ENCODE results near the gene LCOR.

The LCOR gene

DNA sequence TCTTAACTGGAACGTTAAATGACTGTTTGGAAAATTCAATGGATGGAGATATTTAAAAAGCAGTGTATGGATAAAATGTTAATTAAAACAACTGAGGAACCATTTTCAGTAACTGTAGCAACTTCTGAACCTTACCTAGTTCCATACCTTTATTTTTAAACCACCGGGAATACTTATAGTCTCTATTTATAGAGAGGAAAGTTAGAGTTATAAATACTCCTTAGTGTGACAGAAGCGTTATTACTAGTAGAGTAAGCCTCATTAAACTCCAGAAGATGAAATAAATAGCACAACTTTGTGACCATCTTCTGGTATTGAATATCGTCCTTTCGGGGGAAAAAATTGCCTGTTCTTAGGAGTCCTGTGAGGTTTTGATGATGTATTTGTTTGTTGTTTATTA lies 114.9 kb downstream of the LCOR start:
- ATAC-seq (ENCODE audit: low read depth) (no peak), DNase-seq (ENCODE audit: low spot score) (no peak)
- Histone ChIP-seq H3K9me3 (ENCODE audit: severe bottlenecking) (peaks cover 4% of the 10 kb centered on the region), H3K36me3 (ENCODE audit: low read depth) (peaks cover 42% of the 10 kb centered on the region), H3K27ac (ENCODE audit: poor library complexity, severe bottlenecking) (no peak overlapping the region), H3K4me3 (ENCODE audit: severe bottlenecking) (no peak overlapping the region), H3K27me3 (ENCODE audit: insufficient read depth, poor library complexity, severe bottlenecking) (peaks cover 2% of the 10 kb centered on the region), H3K4me1 (ENCODE audit: insufficient read depth, poor library complexity, severe bottlenecking) (no peaks in the 10 kb centered on the region)
- TF ChIP-seq, protein P1, sequence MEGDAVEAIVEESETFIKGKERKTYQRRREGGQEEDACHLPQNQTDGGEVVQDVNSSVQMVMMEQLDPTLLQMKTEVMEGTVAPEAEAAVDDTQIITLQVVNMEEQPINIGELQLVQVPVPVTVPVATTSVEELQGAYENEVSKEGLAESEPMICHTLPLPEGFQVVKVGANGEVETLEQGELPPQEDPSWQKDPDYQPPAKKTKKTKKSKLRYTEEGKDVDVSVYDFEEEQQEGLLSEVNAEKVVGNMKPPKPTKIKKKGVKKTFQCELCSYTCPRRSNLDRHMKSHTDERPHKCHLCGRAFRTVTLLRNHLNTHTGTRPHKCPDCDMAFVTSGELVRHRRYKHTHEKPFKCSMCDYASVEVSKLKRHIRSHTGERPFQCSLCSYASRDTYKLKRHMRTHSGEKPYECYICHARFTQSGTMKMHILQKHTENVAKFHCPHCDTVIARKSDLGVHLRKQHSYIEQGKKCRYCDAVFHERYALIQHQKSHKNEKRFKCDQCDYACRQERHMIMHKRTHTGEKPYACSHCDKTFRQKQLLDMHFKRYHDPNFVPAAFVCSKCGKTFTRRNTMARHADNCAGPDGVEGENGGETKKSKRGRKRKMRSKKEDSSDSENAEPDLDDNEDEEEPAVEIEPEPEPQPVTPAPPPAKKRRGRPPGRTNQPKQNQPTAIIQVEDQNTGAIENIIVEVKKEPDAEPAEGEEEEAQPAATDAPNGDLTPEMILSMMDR (IDR thresholded peaks at IDR 0.05; ENCODE audit: poor library complexity, severe bottlenecking) = no peak

DNA sequence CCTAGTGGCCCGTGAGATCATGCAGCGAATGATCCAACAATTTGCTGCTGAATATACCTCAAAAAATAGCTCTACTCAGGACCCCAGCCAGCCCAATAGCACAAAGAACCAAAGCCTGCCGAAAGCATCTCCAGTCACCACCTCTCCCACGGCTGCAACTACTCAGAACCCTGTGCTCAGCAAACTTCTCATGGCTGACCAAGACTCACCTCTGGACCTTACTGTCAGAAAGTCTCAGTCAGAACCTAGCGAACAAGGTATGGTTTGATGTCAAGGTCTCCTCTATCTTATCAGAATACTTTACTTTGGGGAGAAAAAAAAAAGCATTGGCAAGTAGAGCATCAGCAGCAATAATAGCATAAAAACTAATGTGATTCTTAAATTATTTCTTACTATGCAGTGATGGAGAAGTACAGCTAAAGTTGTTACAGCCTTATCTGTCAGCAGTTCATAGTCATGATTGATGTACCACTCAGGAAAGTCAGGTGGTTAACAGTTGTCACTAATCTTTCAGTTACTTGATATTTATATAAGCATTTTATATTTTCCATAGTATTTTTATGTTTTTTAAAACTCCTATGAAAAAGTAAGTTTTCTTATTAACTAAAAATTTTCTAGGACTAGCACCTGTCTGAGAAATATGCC lies 117.1 kb downstream of the LCOR start:
- no peak overlapping the region for H3K27ac ChIP-seq (ENCODE audit: poor library complexity, severe bottlenecking)
- TF ChIP-seq, protein P1 (IDR thresholded peaks at IDR 0.05; ENCODE audit: poor library complexity, severe bottlenecking) = no peak
- H3K4me1 ChIP-seq (ENCODE audit: insufficient read depth, poor library complexity, severe bottlenecking) = no peaks in the 10 kb centered on the region
- DNase-seq (ENCODE audit: low spot score) (no peak), ATAC-seq (ENCODE audit: low read depth) (no peak)
- no peak overlapping the region for H3K4me3 ChIP-seq (ENCODE audit: severe bottlenecking)
- H3K27me3 ChIP-seq (ENCODE audit: insufficient read depth, poor library complexity, severe bottlenecking) = peaks cover 2% of the 10 kb centered on the region
- peaks cover 4% of the 10 kb centered on the region for H3K9me3 ChIP-seq (ENCODE audit: severe bottlenecking)
- peaks cover 51% of the 10 kb centered on the region for H3K36me3 ChIP-seq (ENCODE audit: low read depth)

DNA sequence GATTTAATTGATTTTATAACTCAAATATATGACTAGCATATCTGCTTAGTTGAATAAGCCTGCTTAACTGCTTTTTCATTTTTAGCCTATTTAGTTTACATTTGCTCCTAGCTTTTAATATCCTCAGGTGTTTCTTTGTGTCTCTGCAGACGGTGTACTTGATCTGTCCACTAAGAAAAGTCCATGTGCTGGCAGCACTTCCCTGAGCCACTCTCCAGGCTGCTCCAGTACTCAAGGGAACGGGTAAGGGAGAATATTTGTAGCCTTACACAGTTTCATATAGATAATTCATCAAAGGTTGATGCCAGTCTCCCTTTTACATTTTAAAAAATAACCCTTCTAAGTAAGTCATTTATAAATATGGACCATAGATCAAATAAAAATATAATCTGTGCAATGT lies 119.9 kb downstream of the LCOR start:
- DNase-seq (ENCODE audit: low spot score) (no peak), ATAC-seq (ENCODE audit: low read depth) (no peak)
- Histone ChIP-seq H3K9me3 (ENCODE audit: severe bottlenecking) (peaks cover 4% of the 10 kb centered on the region), H3K27ac (ENCODE audit: poor library complexity, severe bottlenecking) (no peak overlapping the region), H3K4me3 (ENCODE audit: severe bottlenecking) (no peak overlapping the region), H3K4me1 (ENCODE audit: insufficient read depth, poor library complexity, severe bottlenecking) (no peaks in the 10 kb centered on the region), H3K27me3 (ENCODE audit: insufficient read depth, poor library complexity, severe bottlenecking) (peaks cover 2% of the 10 kb centered on the region), H3K36me3 (ENCODE audit: low read depth) (peaks cover 66% of the 10 kb centered on the region)
- TF ChIP-seq, protein P1 (IDR thresholded peaks at IDR 0.05; ENCODE audit: poor library complexity, severe bottlenecking) = no peak

DNA sequence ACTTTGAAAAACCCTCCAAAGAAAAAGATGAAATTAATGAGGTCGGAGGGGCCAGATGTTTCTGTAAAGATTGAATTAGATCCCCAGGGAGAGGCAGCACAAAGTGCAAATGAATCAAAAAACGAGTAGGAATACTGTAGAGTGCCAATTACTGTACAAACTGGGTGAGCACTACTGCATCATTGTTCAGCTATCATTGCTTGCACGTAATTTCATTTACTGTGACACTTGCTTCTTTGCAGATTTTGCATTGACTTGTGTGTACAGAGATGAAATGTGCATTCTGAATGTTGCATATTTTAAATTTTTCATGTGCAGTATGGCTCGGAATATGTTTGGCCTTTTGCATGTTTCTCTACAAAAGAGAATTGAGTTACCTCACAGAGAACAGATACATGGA lies 123.7 kb downstream of the LCOR start:
- TF ChIP-seq, protein P1 (IDR thresholded peaks at IDR 0.05; ENCODE audit: poor library complexity, severe bottlenecking) = no peak
- ATAC-seq (ENCODE audit: low read depth) = no peak
- H3K27ac ChIP-seq (ENCODE audit: poor library complexity, severe bottlenecking) = no peak overlapping the region

DNA sequence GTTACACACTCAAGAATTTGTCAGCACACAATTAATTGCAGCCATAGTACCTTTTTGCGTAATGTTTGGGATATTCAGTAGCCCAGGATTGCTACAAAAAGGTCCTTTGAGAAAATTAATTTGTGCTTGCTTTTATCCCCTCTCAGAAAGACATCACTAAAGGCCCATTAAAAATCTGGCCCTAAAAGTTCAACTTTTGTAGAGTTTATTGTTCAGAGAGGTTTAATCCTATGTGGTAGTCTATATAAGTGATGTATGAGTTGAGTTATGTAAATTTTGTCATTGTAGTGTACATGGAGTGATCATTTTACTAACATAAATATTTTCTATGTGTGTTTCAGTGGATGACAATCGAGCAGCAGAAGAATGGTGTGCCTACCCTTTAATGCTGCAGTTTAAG lies 126.0 kb downstream of the LCOR start:
- no peak overlapping the region for H3K27ac ChIP-seq (ENCODE audit: poor library complexity, severe bottlenecking)
- peaks cover 68% of the 10 kb centered on the region for H3K36me3 ChIP-seq (ENCODE audit: low read depth)
- H3K4me1 ChIP-seq (ENCODE audit: insufficient read depth, poor library complexity, severe bottlenecking) = no peaks in the 10 kb centered on the region
- no peaks in the 10 kb centered on the region for H3K27me3 ChIP-seq (ENCODE audit: insufficient read depth, poor library complexity, severe bottlenecking)
- no peaks in the 10 kb centered on the region for H3K9me3 ChIP-seq (ENCODE audit: severe bottlenecking)
- TF ChIP-seq, protein P1 (IDR thresholded peaks at IDR 0.05; ENCODE audit: poor library complexity, severe bottlenecking) = no peak
- H3K4me3 ChIP-seq (ENCODE audit: severe bottlenecking) = no peak overlapping the region
- ATAC-seq (ENCODE audit: low read depth) (no peak), DNase-seq (ENCODE audit: low spot score) (no peak)

More for the DNA sequence above, 123.7 kb downstream of the LCOR start:
- no peak for DNase-seq (ENCODE audit: low spot score)
- Histone ChIP-seq H3K4me3 (ENCODE audit: severe bottlenecking) (no peak overlapping the region), H3K27me3 (ENCODE audit: insufficient read depth, poor library complexity, severe bottlenecking) (no peaks in the 10 kb centered on the region), H3K9me3 (ENCODE audit: severe bottlenecking) (no peaks in the 10 kb centered on the region), H3K36me3 (ENCODE audit: low read depth) (peaks cover 79% of the 10 kb centered on the region), H3K4me1 (ENCODE audit: insufficient read depth, poor library complexity, severe bottlenecking) (no peaks in the 10 kb centered on the region)

All from RWPE2 (cell line).